Neural progenitor cell (in vitro differentiated cells): ENCODE results near the gene HYAL2.

Experiments
- EZH2 ChIP-seq: fragments of 200-600 bp; sonication (generic); IDR thresholded peaks from 2 replicates; pipeline ENCODE4 v1.6.1; 2017; ENCODE audit warnings: antibody characterized with exemption, mild to moderate bottlenecking, moderate library complexity
- TF ChIP-seq, protein P1 (sequence below): fragments of 200-600 bp; sonication (generic); IDR thresholded peaks from 2 replicates; pipeline ENCODE4 v1.5.1; 2017; ENCODE audit warnings: antibody characterized with exemption, mild to moderate bottlenecking

DNA sequence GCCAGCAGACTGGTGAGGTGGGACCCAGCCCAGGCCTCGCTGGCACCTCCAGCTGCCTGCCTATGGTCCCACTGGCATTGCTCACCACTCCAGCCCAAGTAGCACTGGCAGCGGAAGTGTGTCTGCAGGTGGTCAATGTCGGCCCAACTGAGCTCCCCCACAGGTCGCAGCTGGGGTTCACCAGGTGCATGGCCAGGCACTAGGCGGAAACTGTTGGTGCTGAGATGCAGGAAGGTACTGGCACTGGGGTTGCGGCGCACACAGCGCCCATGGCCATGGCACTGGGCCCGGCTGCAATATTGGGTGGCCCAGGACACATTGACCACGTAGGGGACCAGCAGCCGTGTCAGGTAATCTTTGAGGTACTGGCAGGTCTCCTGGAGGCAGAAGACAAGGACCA, 4.4 kb downstream of the HYAL2 start:
- TF ChIP-seq, protein P1, sequence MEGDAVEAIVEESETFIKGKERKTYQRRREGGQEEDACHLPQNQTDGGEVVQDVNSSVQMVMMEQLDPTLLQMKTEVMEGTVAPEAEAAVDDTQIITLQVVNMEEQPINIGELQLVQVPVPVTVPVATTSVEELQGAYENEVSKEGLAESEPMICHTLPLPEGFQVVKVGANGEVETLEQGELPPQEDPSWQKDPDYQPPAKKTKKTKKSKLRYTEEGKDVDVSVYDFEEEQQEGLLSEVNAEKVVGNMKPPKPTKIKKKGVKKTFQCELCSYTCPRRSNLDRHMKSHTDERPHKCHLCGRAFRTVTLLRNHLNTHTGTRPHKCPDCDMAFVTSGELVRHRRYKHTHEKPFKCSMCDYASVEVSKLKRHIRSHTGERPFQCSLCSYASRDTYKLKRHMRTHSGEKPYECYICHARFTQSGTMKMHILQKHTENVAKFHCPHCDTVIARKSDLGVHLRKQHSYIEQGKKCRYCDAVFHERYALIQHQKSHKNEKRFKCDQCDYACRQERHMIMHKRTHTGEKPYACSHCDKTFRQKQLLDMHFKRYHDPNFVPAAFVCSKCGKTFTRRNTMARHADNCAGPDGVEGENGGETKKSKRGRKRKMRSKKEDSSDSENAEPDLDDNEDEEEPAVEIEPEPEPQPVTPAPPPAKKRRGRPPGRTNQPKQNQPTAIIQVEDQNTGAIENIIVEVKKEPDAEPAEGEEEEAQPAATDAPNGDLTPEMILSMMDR = no peak
- no peak for TF ChIP-seq EZH2
